HG03520 (cell line): ENCODE results near the gene CNTNAP5.
"Not testable (repeated sequence)": the region's sequence is repeated elsewhere in the genome, so short reads cannot be mapped to it uniquely, and the experiment has no call there.

Experiments
- ATAC-seq: cut with Tn5 transposase; IDR thresholded peaks from one replicate; pipeline ENCODE4 v1.9.1; 2021; ENCODE audit warnings: mild to moderate bottlenecking, moderate library complexity; ENCODE audit not compliant: unreplicated experiment

Gene CNTNAP5

DNA sequence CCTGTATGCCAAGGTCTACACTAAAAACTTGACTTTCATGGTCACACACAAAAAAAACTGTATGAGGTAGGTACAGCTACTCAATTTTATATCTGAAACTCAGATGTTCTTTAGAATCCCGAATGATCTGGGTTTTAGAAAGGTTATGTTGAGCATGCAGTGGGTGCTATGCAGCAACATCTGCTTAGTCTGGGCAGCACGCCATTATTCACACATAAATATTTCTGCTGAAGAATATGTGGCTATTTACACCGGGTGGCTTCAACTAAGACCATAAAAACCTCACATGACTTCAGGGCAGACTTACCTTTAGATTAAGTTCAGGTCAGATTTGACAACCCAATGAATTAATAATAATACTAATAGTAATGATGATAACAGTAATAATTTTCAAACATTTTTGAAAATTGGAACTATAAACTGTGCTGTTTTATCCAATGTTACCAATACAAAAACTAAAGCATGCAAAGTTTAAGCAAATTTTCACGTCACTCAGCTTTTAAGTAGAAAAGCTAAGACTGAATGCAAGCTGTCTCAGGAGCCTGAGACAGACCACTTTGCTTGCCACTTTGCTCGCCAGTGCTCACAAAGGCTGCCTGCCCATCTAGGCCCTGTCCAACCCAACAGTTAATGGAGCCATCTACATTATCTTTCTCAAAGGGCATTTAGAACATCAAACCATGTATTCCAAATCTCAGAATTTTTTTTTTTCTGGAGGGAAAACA, 292.0 kb downstream of the CNTNAP5 start:
- no peak for ATAC-seq

DNA sequence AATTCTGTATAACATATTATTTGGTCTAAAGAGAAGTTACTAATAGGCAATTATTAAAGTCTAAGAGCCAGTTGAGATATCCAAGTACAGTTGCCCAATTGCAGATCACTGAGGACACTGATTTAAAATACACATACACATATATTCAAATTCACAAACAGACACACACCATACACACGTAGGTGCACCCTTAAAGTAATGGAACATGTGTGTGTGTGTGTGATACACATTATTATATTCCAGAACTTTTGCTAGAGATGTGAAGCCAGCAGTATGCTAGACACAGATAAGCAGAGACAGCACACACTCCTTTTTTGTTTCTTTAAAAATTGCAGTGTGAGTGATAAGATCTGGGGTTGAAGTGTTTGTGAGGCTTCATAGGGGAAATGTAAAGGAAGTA, 292.5 kb downstream of the CNTNAP5 start:
- no peak for ATAC-seq

DNA sequence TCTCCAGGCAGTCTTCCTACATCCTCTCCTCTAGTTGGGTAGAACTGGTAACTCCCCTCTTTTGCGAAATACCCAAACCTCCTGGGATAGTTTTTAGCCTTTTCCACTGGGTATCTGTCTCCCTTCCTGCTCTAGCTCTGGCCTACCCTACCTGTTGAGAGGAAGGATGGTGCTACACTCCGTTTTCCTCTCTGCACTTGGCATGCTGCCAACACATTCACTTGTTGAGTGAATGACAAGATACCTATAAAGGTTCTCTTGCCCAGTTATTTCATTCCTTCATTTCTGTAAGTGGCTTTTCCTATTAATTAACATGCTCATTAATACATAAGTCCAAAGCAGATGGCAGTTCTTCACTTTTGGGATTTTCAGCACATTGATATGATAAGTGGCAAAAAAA, 293.8 kb downstream of the CNTNAP5 start:
- no peak for ATAC-seq

DNA sequence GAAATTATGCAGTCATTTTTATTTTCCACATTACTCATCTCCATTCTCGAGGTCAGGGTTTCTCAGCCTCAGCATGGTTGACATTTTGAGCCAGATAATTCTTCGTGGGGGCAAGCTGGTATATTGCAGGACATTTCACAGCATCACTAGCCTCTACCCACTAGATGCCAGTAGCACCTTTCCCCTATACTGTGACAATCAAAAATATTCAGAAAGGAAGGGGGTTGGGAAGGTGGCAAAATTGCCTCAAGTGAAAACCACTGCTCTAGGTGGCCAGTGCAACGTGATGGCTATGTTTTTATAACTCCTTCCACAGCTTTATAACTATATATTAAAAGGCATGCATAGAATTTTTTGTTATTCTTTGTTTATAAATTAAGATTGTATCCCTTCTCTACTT, 294.5 kb downstream of the CNTNAP5 start:
- ATAC-seq, result no peak

DNA sequence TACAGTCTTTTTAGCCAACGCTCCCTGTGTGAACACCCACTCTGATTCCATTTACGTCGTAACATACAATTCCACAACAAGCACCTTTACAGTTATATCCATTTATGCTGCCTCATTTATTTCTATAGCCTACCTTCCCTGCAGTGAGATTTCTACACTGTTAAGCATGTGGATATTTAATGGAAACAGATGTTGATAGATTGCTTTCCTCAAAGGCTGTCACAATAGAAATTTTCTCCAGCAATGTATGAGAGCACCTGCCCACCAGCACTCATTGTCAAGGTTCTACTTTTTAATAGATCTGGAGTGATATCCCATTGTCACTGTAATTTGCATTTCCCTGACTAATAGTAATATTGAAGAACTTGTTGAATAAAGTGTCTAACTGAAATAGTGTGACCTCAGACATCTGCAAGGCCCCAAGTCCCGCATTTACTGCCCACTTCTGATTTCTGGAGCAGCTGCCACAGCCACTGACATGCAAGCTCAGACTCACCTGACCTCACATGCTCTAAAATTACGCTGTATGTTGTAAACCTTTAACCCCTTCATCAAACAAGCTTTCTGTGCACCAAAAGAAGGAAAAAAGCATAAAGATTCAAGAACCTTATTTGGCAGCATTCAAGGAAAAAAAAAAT, 295.1 kb downstream of the CNTNAP5 start:
- ATAC-seq, result no peak

DNA sequence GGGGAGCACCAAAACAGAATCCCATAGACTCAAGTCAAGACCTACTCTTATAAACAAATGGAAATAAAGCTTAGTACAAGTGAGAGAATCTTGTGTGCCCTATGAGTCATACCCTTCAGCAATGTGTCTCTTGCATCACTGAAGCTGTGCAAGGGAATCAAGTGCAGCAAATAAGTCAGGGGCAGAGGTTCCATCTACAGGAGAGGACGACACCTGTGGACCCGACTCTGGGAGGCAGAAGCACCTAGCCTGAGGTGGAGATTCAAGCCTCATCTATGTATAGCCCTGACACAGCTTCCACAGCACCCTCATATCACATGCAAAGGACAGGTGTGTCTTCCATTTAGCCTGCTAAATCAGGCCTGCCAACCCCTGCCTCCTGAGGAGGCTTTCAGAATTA, 298.2 kb downstream of the CNTNAP5 start:
- ATAC-seq, result no peak

DNA sequence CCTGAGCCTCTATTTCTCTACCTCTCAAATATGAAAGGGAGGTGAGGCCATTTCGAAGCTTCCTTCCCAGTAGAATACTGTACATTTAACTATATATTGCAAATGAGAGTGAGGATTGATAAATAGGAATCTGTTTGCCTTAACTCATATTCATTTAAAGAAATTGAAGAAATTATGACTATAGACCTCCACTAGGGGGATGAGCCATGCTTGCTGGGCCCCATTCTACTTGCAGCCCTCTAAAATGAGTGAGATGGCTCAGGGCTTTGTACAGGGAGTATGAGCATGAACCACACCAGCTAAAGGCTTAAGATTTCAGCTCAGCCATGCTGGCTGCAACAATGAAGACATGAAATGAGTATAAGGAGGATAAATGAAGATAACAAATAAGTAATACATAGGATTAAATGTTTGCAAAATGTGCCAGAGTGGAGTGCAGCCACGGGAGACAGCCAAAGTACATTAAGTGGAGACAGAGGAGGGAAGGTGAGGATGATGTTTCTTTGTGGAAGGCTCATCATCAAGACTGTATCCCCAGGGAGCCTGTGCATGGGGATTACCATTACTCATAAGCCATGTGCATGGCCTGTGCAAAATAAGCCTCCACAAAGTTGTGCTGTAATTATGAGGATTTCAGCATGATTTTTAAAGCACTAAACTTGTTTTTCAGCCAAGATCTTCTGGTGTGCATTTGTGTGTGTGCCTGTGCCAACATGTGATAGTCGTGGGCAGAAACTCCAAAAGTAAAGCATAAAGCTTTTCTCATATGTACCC, 300.8 kb downstream of the CNTNAP5 start:
- no peak for ATAC-seq

DNA sequence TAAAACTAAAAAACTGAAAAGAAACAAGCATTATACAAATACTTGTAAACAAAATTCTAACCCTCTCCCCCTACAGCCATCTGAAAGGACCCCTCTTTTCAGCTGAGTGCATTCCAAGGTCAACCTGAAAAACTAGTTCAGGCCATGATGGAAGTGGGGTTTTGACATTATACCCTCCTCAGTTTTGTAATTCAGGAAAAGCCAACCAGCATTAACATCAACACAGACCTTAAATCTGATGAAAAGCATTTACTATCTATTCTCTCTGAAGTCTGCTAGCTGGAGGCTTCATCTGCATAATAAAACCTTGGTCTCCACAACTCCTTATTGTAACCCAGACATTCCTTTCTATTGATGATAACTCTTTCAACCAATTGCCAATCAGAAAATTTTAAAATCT, 302.2 kb downstream of the CNTNAP5 start:
- ATAC-seq, result no peak

DNA sequence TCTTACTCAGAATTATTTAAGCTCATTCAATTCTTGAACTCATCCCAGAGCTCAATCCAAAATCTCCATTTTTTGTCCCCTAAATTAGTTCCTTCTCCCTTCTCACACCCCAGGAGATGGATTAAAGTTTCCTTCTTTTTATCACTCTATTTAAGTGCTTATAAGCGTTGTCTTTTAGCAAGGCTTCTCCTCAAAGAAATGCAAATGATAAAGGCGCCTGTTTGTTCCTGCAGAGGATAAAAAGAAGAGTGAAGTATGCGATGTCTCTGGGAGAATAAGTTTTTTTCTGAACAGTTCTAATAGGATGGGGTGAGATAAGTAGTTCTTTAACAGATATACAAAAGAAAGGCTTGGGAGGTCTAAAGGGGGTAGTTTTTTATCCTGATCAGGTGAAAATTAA, 303.3 kb downstream of the CNTNAP5 start:
- ATAC-seq, result no peak

DNA sequence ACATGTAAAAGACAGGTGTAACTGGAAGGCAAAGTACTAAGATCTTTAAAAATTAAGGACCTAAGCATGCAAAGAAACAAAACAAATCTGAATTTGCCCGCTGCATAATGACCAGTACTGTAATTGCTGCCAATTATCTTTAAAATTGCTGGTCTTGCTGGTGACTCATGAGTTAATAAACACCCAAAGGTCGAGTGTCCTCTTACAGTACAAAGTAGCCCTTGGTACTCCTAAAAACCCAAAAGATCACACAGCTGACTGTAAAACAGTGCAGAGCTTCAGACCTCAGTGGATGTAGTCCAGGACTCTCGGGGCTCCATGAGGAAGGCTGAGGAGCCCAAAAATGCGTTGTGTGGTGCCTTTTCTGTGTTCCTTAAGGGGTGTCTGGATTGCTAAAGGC, 308.7 kb downstream of the CNTNAP5 start:
- no peak for ATAC-seq

DNA sequence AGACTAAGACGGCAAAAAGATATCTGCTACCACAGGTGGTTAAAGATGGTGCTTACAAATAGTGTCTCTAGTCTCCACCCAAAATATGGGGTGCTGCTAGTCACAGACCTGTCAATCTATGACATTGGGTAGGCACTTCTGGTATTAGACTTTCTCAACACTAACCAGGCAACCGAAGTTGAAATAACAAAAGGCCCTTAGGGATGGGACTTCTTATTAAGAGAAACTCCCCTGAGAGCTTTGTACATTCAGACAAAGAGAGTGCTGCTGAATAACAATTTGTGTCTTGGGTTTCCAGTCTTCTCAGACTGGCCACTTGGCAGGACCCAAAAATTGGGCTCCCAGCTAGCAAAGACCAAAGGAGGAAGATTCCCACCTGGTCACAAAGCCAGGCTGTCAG, 310.0 kb downstream of the CNTNAP5 start:
- no peak for ATAC-seq

DNA sequence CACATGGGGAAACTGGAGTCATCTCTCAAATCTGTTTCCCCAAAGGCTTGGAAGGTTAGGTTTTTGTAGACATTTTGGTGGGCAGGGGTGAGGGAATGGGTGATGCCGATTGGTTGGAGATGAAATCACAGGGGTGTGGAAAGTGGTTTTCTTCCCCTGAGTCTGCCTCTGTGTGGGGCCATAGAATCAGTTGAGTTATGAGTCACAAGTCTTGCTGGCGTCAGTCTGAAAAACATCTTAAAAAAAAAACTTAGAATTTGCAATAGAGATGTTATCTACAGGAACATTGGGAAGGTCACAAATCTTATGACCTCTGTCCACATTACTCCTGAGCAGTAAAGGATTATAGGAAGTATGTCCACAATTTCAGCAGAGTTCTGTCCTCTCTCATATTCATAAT, 314.6 kb downstream of the CNTNAP5 start:
- ATAC-seq, result no peak

DNA sequence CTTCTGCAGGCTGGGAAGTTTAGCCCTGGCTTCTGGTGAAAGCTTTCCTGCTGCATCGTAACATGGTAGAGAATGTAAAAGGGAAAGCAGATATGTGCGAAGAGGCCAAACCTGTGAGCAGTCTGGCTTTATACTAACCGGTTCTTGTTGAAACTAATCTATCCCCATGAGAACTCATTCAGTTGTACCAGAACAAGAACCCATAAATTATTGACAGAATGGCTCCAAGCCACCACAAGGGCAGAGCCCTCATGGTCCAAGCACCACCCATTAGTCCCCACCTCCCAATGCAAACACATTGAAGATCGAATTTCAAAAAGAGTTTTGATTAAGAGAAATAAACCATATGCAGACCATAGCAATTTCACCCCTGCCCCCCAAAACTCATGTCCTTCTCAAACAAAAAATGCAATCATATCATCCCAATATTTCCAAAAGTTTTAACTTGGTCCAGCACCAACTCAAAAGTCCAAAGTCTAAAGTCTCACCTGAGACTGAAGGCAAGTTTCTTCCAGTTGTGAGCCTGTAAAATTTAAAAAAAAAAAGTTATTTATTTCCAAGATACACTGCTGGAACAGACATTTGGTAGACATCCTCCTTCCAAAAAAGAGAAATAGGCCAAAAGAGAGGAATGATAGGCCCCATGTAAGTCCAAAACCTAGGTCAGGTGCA, 318.9 kb downstream of the CNTNAP5 start:
- no peak for ATAC-seq

DNA sequence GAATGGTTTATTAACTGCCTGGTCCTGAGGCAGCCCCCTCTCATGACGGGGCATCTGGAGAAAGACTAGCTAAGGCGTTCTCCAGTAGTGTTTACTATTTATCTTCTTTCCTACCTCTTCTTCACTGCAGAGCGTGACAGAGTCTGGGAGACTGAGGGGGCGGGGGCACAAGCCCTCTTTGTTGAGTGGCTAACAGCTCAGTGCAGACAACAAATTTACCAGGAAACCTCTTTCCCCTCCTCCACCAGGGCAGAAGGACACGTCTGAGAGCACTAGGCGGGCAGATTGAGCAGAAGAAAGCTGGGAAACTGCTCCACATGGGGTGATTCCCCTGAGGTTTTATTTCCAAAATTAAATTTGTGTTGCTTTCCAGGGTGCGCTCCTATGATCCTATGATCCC, 322.1 kb downstream of the CNTNAP5 start:
- no peak for ATAC-seq

DNA sequence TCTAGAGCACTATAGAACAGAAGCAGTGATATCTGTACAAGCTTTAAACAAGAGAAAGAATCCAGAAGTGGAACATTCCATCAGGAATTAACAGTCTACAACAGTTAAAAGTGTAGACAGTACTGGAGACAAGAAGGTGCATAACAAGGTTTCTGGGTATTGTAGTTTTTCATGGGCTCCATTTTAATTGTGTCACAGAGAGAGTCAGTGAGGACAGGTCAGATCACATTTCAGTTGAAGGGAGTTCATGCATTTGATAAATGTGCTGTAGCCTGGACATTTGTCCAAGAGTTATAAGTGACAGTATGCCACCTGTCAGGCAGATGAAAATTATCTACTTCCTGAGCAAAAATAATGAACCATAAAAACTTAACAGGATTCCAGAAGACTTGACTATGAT, 328.6 kb downstream of the CNTNAP5 start:
- no peak for ATAC-seq

DNA sequence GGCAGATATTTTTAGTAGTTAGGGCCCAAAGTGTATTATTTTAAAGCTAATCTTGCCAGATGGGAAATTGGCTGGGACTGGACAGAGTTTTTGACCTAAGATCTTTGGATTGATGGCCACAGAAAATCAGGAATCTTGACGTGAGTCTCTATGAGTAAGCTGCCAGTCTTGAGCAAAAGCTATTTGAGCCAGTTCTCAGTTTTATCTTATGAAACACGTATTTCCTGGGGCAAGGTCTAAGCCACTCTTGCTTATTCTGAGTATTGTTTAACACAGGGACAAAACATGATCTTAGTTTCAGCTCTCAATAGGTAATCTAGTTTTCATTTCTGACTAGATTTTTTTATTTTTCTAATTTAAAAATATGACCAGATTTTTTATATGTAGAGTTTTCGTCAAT, 329.4 kb downstream of the CNTNAP5 start:
- no peak for ATAC-seq

DNA sequence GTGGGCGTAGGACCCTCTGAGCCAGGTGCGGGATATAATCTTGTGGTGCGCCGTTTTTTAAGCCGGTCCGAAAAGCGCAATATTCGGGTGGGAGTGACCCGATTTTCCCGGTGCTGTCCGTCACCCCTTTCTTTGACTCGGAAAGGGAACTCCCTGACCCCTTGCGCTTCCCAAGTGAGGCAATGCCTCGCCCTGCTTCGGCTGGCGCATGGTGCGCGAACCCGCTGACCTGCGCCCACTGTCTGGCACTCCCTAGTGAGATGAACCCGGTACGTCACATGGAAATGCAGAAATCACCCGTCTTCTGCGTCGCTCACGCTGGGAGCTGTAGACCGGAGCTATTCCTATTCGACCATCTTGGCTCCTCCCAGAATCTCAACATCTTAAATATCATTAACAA, 336.9 kb downstream of the CNTNAP5 start:
- not testable (repeated sequence) for ATAC-seq

DNA sequence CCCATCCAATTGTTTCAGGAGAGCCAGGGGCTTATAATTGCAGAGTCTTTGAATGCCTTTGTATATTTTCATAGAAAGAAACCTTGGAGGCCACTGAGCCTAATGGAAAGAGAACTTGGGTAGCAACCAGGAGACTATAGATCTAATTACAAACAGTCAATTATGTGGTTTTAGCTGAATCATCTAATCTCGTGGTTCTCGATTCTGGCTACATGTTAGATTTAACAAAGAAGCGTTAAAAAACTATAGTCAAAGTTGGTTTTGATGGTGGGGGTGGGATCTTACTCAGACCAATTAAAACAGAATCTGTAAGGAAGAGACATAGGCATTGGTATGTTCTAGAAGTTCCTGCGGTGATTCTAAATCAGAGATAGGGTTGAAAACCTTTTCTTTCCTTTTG, 344.1 kb downstream of the CNTNAP5 start:
- no peak for ATAC-seq

DNA sequence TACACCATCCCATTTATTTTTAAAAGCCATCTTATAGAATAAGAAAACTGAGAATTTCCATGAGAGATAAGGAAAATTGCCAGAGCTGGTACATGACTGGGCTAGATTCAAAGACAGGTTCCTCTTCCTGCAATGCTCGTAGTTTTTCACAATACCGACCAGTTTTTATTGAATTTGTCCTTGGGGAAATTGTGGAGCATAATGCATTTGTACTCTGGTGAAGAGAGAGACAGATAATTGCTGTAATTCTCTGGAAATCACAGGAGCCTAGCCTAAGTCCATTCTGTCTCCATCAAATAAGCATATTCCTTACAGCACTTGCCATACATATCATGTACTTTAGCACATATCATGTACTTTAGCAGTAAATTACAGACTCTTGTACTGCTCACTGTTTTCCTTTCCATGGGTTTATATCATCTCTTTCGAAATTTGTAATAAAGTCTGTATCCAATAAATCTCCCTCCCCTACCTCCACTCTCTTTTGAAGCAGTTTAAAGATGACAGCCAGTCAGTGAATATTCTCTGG, 355.2 kb downstream of the CNTNAP5 start:
- ATAC-seq, result no peak

DNA sequence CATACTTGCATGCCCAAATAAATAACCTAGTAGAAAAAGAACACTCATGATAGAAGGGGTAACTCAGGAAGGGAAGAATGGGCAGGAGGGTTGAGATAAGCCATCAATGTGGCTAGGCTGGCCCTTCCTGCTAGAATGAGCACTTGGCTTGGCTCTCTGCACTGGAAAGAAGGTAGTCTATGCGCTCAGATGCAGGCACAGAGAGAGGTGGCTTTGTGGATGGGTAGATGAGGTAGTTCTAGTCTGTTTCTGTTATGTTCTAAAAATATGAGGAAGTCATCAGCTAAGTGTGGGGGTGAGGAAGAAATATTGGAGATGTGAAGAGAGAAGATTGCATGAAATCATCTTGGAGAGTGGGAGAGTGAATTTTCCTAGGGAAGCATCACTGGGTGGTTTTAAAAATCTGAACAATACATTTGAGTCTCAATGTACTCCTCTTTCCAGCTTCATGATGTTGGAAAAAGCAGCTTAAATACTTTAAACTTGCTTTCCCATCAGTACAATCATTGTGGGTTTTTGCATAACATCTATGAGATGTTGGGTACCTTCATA, 357.1 kb downstream of the CNTNAP5 start:
- no peak for ATAC-seq

DNA sequence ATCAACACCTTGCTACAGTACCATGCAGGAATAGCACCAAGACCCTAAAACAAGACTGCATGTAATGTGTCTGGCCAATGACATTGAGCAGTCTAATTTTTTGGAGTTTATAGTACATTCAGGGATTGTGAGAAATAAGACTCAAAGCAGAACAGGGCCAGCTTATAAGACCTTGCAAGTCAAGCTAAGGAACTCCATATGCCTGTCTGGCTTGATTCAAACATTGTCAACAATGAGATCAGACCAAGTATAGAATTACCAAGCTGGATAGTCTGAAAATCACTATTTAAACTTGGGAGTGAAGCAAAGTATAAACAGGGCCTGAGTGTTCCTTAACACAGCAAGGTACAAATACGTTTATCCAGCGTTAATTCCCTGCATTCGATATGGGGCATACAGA, 370.9 kb downstream of the CNTNAP5 start:
- no peak for ATAC-seq
